ENCODE data around the gene FMO5. TPM values are rescaled to one million over a fixed set of nuclear protein-coding genes. Genes with fewer than 3 reads are reported as not detected.

FMO5 gene, protein sequence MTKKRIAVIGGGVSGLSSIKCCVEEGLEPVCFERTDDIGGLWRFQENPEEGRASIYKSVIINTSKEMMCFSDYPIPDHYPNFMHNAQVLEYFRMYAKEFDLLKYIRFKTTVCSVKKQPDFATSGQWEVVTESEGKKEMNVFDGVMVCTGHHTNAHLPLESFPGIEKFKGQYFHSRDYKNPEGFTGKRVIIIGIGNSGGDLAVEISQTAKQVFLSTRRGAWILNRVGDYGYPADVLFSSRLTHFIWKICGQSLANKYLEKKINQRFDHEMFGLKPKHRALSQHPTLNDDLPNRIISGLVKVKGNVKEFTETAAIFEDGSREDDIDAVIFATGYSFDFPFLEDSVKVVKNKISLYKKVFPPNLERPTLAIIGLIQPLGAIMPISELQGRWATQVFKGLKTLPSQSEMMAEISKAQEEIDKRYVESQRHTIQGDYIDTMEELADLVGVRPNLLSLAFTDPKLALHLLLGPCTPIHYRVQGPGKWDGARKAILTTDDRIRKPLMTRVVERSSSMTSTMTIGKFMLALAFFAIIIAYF
- total RNA-seq (2022) = 0.61 and 1.0 TPM in 2 replicates
- Bru-seq, nascent RNA = percentile 23 among the genes with signal in this experiment
- percentile 16 among the genes with signal in this experiment for BruChase-seq, experiment 1, labeled RNA remaining after a 6-hour chase
- percentile 16 among the genes with signal in this experiment for BruChase-seq, experiment 2, labeled RNA remaining after a 2-hour chase
- long read RNA-seq, partial matches to known transcripts = 0 of 2 reads
- long read RNA-seq, other reads (novel, unspliced or antisense) = 1 of 2 reads

DNA sequence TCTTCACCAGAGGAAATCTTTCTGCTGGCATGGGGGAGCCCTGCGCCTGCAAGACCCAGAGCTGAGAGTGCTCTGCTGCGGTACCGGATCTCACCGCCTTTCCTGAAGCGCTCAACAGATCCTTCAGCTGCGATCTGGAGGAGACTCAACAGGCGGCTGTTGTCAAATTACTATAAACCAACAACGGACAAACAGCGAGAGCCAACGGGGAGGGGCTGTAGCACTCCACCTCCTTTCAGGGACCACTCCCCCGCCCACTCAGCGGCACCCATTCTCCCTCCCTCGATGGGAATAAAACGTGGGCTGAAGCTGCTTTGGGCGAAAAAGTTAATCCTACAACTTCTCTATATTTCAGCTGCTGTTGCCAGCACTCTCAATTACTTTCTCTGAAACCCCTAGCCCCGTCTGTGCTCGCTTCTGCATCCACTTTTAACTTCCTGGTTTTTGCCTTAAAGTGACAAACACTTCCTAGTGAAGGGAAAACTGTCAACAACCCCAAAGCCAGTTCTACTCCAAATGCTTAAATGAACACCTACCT, at the start of gene FMO5:
TSS of gene FMO5 (minus strand) at position 147 of the 538 bp plus-strand sequence. CDS start 310 bp downstream, outside the sequence.
- peaks cover 13% of the 10 kb centered on the region for H3K36me3 Mint-ChIP-seq (ENCODE audit: insufficient read depth, unreplicated experiment)
- no TSS peak for BruUV-seq (replicated peaks)
- peak within 1 kb of the TSS; percentile 47 for H3K27ac Mint-ChIP-seq (ENCODE audit: unreplicated experiment)
- peak; percentile 58 for DNase-seq
- H3K4me1 Mint-ChIP-seq (ENCODE audit: low read depth, unreplicated experiment) = peaks cover 22% of the 10 kb centered on the region
- intact Hi-C loops (cut with micrococcal nuclease; ENCODE audit: unreplicated experiment) = loop anchor here (2.0 kb wide), 2 partner anchors 14 to 52 kb away; partner anchors contain the start of gene PRKAB2
- H3K4me3 Mint-ChIP-seq (ENCODE audit: low read depth, unreplicated experiment) = peak within 1 kb of the TSS; percentile 91
- TF ChIP-seq, protein P1, sequence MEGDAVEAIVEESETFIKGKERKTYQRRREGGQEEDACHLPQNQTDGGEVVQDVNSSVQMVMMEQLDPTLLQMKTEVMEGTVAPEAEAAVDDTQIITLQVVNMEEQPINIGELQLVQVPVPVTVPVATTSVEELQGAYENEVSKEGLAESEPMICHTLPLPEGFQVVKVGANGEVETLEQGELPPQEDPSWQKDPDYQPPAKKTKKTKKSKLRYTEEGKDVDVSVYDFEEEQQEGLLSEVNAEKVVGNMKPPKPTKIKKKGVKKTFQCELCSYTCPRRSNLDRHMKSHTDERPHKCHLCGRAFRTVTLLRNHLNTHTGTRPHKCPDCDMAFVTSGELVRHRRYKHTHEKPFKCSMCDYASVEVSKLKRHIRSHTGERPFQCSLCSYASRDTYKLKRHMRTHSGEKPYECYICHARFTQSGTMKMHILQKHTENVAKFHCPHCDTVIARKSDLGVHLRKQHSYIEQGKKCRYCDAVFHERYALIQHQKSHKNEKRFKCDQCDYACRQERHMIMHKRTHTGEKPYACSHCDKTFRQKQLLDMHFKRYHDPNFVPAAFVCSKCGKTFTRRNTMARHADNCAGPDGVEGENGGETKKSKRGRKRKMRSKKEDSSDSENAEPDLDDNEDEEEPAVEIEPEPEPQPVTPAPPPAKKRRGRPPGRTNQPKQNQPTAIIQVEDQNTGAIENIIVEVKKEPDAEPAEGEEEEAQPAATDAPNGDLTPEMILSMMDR (IDR thresholded peaks at IDR 0.05; ENCODE audit: unreplicated experiment) = no peak
- CTCF ChIA-PET = interaction anchor here (0.7 to 1.6 kb wide), 4 partner anchors 11 to 438 kb away, joined by 3 to 8 read pairs (median 4); partner anchors contain the start of gene CHD1L
- peaks cover 14% of the 10 kb centered on the region for H3K27me3 Mint-ChIP-seq (ENCODE audit: unreplicated experiment)
- no peaks in the 10 kb centered on the region for H3K9me3 Mint-ChIP-seq (ENCODE audit: low read depth, unreplicated experiment)

DNA sequence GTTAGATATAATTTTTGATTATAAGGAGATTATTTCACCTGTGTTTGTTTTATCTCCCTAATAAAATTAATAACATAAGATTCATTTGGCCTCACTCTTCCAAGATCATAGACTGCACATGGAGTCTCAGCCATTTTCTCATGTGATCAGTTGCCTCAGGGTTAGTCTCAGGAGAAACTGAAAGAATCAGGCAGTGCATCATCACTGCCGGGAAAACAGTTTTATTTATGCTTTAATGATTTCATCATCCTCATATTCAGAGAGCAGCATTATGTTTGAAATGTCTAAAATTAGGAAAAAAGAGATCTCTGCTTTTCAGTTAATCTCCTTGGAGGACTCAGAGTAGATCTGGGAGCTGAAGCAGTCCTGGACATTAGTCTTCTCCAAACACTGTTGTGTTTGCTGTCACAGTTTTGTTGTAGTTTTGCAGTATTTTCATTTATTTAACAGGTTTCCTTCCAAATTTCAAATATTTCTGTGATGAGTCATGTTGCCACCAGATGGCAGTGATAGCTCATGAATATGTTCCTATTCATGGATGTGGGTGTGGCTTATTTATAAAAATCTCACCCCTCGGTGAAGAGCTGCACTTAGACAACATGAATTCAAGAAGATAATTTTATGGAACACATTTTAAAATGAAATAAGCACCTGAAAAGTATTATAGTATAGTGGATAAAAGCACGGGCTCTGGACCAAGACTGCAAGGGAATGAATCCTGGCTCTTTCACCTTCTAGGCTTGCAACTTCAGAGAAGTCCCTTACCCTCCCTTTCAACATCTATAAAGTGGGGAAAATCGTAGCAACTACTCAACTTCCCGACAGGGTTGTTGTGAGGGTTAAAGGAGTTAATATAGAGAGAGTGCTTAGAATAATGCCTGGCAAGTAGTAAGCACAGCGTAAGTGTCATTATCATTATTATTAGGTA, 48.5 kb upstream of the FMO5 start:
- H3K36me3 Mint-ChIP-seq (ENCODE audit: insufficient read depth, unreplicated experiment) = peaks cover 7% of the 10 kb centered on the region
- intact Hi-C loops (cut with micrococcal nuclease; ENCODE audit: unreplicated experiment) = loop anchor here (1.0 to 2.0 kb wide), 4 partner anchors 117 to 619 kb away; no protein-coding TSS in a partner anchor
- peak; percentile 43 for DNase-seq
- H3K4me3 Mint-ChIP-seq (ENCODE audit: low read depth, unreplicated experiment) = no peak overlapping the region
- H3K9me3 Mint-ChIP-seq (ENCODE audit: low read depth, unreplicated experiment) = no peaks in the 10 kb centered on the region
- TF ChIP-seq, protein P1 (IDR thresholded peaks at IDR 0.05; ENCODE audit: unreplicated experiment) = no peak
- H3K27ac Mint-ChIP-seq (ENCODE audit: unreplicated experiment) = no peak overlapping the region
- peaks cover 9% of the 10 kb centered on the region for H3K4me1 Mint-ChIP-seq (ENCODE audit: low read depth, unreplicated experiment)
- CTCF ChIA-PET = interaction anchor here (0.7 to 2.2 kb wide), 9 partner anchors 21 to 619 kb away, joined by 3 to 27 read pairs (median 4); no protein-coding TSS in a partner anchor
- BruUV-seq (replicated peaks) = no TSS peak
- H3K27me3 Mint-ChIP-seq (ENCODE audit: unreplicated experiment) = no peaks in the 10 kb centered on the region

- DNase-seq = no peak
- TF ChIP-seq, protein P1 (IDR thresholded peaks at IDR 0.05; ENCODE audit: unreplicated experiment) = no peak
- CTCF ChIA-PET = no interaction called here
- intact Hi-C loops (cut with micrococcal nuclease; ENCODE audit: unreplicated experiment) = loop anchor here (2.0 kb wide), 3 partner anchors 221 to 621 kb away; no protein-coding TSS in a partner anchor
- H3K27me3 Mint-ChIP-seq (ENCODE audit: unreplicated experiment) = no peaks in the 10 kb centered on the region
- H3K4me1 Mint-ChIP-seq (ENCODE audit: low read depth, unreplicated experiment) = peaks cover 9% of the 10 kb centered on the region
- H3K36me3 Mint-ChIP-seq (ENCODE audit: insufficient read depth, unreplicated experiment) = peaks cover 7% of the 10 kb centered on the region
- H3K9me3 Mint-ChIP-seq (ENCODE audit: low read depth, unreplicated experiment) = no peaks in the 10 kb centered on the region
- no peak overlapping the region for H3K27ac Mint-ChIP-seq (ENCODE audit: unreplicated experiment)
- H3K4me3 Mint-ChIP-seq (ENCODE audit: low read depth, unreplicated experiment) = no peak overlapping the region
- BruUV-seq (replicated peaks) = no TSS peak
Measured at GRCh38 chr1:147272042-147272441, 46.9 kb upstream of the FMO5 start.

Data from Calu3 (cell line).